Stimulated activated CD8-positive, alpha-beta memory T cell treated with anti-CD3 and anti-CD28 coated beads, Interleukin-2, amount 100 ng/mL, for 48 hours (primary cell): ENCODE results near the gene SCYGR1.
"Not testable (repeated sequence)": the region's sequence is repeated elsewhere in the genome, so short reads cannot be mapped to it uniquely, and the experiment has no call there.

Experiments
- DNase-seq, 2 donors: peaks; one replicate each; pipeline ENCODE4 v3.0.0-alpha.2; 2020; ENCODE audit warnings: low read depth in 2 of 2

Gene SCYGR1

GRCh38 chr2:227402959-227403358, 15.2 kb upstream of the SCYGR1 start:
- DNase-seq = no peak

- no peak for DNase-seq
These were observed 14.6 kb upstream of the SCYGR1 start for GRCh38 chr2:227402321-227402720.

DNA sequence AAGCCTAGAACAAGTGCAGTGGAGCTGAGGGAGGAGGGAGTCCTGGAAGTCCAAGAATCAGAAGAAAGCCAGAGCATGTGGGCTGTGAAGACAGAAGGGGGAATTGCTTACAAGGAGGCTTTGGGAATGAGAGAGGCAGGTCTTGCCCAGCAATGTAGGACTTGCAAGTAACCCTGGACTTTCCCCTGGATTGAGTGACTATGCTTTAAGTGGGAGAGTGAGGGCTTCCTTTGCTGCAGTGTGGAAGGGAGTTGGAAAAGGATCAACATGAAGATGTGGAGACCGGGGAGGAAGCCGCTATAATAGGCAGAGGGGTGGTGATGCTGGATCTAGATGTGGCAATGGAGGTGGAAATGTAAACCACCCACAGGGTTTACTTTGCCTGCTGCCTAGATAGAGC, 13.8 kb upstream of the SCYGR1 start:
- DNase-seq = no peak

- no peak for DNase-seq
These were observed 11.2 kb upstream of the SCYGR1 start for GRCh38 chr2:227398684-227399670.

- no peak for DNase-seq
These were observed 9.8 kb upstream of the SCYGR1 start for GRCh38 chr2:227397562-227397961.

- DNase-seq = no peak
These were observed 7.8 kb upstream of the SCYGR1 start for GRCh38 chr2:227395556-227395955.

GRCh38 chr2:227394401-227394800, 6.7 kb upstream of the SCYGR1 start:
- no peak for DNase-seq

DNA sequence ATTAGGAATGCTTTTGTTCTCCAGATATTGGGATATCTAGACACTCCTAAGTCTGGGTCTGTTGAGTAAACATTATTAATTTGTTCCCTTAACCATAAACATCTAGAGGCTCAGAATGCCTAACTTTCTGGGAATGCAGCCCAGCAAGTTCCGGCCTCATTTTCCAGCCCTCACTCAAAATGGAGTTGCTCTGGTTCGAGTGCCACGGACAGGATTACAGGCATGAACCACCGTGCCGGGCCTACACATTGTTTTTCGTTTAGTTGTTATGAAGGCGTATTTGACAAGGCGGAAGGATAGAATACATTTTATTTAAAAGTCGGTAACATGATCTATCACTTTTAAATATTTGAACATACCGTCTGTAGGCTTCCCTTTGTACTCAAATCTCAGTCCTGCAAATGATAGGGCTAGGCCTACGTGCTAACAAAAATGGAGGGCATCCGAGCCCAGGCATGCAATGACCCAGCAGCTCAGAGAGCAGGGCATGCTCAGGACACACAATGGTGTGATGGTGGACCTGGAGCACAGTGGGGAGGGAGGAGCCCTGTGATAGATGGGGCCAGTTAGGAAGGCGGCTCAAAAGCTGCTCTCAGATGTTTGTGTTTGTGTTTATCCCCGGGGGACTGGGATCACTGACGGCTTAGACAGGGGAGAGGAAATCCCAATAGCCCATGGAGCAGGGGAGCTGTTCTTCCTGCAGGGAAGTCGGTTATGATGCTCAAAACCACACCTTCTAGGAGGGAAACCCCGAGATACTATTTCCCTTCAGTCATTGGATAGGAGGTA, 2.9 kb upstream of the SCYGR1 start:
- no peak for DNase-seq

- no peak for DNase-seq
These were observed 1.9 kb upstream of the SCYGR1 start for GRCh38 chr2:227389661-227390060.

DNA sequence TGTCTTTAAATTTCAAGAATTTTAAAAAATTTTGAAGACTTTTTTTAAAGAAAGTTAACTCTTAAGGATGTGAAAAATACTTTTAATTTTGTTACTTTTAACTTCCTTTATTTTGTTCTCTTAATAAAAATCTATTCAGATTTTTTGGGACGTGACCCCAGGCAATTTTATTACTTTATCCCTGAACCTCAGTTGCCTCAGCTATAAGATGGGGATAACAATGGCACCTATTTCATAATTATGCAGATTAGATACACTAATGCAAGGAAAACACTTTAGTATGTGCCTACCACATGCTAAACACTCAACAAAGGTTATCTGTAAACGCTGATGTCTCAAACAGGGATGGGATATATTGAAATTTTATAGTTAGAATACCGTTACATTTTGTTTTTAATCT, 1.5 kb upstream of the SCYGR1 start:
- no peak for DNase-seq

DNA sequence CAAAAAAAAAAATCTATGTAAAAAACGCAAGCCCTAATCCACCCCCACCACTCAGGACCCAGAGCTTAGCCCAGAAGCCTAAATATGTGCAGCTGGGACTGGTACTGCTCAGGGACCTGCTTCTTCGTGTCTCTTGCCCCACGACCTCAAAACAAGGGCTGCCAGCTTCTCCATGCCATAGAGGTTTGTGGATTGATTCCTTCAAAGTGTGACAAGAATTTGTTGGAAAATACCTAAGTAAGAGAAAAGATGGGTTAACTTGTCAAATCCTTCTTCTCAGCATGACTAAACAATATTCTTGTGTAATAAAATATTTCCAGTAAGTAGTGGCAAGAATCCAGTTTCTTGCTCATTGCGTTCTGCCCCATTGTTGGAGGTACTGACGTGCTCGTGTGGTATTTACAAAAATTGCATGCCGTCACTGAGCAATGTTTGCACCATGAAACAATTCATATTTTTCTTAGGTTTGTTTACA, 825 bp upstream of the SCYGR1 start:
- no peak for DNase-seq

- no peak for DNase-seq
These were observed 1.1 kb downstream of the SCYGR1 start for GRCh38 chr2:227386630-227387029.

GRCh38 chr2:227383686-227384085, 4.1 kb downstream of the SCYGR1 start:
- no peak for DNase-seq

GRCh38 chr2:227382241-227382835, 5.4 kb downstream of the SCYGR1 start:
- DNase-seq = not testable (repeated sequence)

- no peak for DNase-seq
These were observed 8.7 kb downstream of the SCYGR1 start, which contains the start of gene TM4SF20 for GRCh38 chr2:227379095-227379494. TM4SF20 (minus strand) TSS chr2:227379306; CDS start chr2:227379268, 38 bp downstream.

DNA sequence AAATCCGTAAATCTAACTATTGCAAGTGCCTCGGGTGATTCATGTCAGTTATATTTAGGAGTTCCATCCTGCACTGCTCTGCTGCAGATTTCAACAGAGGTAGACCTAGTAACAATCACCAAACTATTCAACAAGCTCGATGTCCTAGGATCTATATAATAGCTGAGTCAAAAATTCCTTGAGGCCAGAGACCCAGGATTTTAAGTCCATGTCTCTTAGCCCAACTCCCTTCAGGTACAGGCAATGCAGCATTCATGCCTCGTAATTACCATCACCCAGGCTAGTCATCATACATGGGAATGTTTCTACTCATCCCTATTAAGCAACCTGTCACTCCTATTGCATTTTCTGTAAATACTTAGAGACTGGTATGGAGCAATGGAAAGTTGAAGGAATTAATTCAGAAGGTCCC, 9.4 kb downstream of the SCYGR1 start:
- no peak for DNase-seq

DNA sequence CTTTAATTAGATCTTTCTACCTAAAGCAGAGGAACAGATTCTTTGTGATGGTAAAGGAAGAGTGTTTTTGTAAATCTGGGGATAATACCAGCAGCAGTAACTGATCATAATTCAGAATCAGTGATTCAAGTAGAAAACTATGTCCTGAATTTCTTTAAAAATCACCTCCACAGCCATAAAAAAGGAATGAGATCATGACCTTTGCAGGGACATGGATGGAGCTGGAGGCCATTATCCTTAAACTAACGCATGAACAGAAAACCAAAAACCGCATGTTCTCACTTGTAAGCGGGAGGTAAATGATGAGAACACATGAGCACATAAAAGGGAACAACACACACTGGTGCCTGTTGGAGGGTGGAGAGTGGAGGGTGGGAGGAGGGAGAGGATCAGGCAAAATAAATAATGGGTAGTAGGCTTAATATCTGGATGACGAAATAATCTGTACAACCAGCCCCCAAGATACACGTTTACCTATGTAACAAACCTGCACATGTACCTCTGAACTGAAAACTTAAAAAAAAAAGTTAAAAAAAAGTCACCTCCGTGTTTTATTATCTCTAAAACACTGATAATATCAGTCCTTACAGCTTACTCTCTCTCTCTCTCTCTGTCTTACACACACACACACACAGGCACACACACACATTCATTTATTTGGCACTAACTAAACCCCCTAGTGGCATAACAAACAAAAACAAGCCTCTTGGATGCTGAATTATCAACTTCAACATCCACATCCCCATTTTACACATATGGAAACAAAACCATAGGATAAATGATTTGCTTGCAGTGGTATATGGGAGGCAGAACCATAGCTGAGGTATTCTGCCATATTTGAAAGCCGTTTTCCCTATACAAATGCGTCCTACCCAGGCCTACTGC, 10.0 kb downstream of the SCYGR1 start:
- DNase-seq = no peak

- no peak for DNase-seq
These were observed 10.9 kb downstream of the SCYGR1 start for GRCh38 chr2:227376656-227377396.

GRCh38 chr2:227374158-227374557, 13.6 kb downstream of the SCYGR1 start:
- DNase-seq = no peak

DNA sequence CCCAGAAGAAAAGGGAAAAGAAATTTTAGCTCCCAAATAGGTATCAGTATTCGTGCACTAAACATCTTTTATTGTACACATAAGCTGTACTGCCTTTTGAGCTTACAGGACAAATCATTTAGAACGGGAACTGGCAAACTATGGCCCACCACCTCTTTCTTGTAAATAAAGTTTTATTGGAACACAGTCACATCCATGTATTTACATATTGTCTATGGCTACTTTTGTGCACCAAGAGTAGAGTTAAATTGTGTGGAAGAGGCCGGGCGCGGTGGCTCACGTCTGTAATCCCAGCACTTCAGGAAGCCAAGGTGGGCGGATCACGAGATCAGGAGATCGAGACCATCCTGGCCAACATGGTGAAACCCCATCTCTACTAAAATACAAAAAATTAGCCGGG, 14.4 kb downstream of the SCYGR1 start:
- DNase-seq = no peak
